H1 (cell line): Measurements from ENCODE around the gene SGCD. TPM values are rescaled to one million over a fixed set of nuclear protein-coding genes. Genes with fewer than 3 reads are reported as not detected.

Experiments
- CREB1 ChIP-seq: IDR thresholded peaks from 2 replicates; pipeline ENCODE4 v1.6.1; 2012; ENCODE audit warnings: inconsistent platforms
- GTF2F1 ChIP-seq: IDR thresholded peaks from 2 replicates; pipeline ENCODE4 v1.6.1; 2012; ENCODE audit warnings: low read depth, low read length, improper control_type of control experiment, borderline replicate concordance
- KDM1A ChIP-seq: fragments of 200-600, 300-600 bp; sonication (generic); IDR thresholded peaks from 2 replicates; pipeline ENCODE4 v1.7.1; 2016; ENCODE audit warnings: mild to moderate bottlenecking, low read length, borderline replicate concordance
- NANOG ChIP-seq: IDR thresholded peaks from 2 replicates; pipeline ENCODE4 v1.6.1; 2011; ENCODE audit warnings: low read length, low read depth, mild to moderate bottlenecking, inconsistent platforms; ENCODE audit not compliant: insufficient read depth, poor library complexity, severe bottlenecking
- RNF2 ChIP-seq: fragments of 200-900, 300-1000 bp; sonication (generic); IDR thresholded peaks from 2 replicates; pipeline ENCODE4 v1.7.1; 2016; ENCODE audit warnings: borderline replicate concordance, low read depth, mild to moderate bottlenecking, antibody characterized with exemption, low read length; ENCODE audit not compliant: poor library complexity, severe bottlenecking; ENCODE audit errors: missing control alignments
- SUZ12 ChIP-seq: fragments of 200-600 bp; sonication (generic); IDR thresholded peaks from 2 replicates; pipeline ENCODE4 v1.6.1; 2012; ENCODE audit warnings: mild to moderate bottlenecking, inconsistent platforms, low read length, moderate library complexity, mixed read lengths
- TAF1 ChIP-seq: IDR thresholded peaks from 2 replicates; pipeline ENCODE4 v1.6.1; 2011; ENCODE audit warnings: mild to moderate bottlenecking, low read depth, low read length
- polyA plus RNA-seq, 7 experiments: library from polyadenylated mRNA; depleted of rRNA in 3 of 7; stranded (reverse) in 5 of 7; unstranded in 2 of 7; fragments of >200 nt in 5 of 7; fragments of 200-250 nt in 2 of 7; gene quantifications; 1 replicate in 5 of 7; 2 replicates in 1 of 7; 4 replicates in 1 of 7; pipeline versions ENCODE4 v1.2.1 to v1.2.3, GENCODE V29; 2011 to 2013; ENCODE audit warnings: missing spikeins in 2 of 7, mixed read lengths in 2 of 7
- total RNA-seq: library from RNA; stranded (reverse); fragmentation: NEBNext Ultra II Directional; extraction: Animal tissue kit (Norgen Biotek cat#: 25700); gene quantifications from 2 replicates; pipeline ENCODE4 v1.2.1, GENCODE V29; 2021
- TF ChIP-seq, protein P1 (sequence below): fragments of 300-600 bp; sonication (generic); IDR thresholded peaks from 2 replicates; pipeline ENCODE4 v1.7.1; 2012; ENCODE audit warnings: low read length, moderate library complexity, mild to moderate bottlenecking, inconsistent platforms; ENCODE audit not compliant: insufficient replicate concordance

Gene SGCD
- total and polyA plus RNA-seq, 2 of the 8 experiments (the other 6 are each of a cell fraction or from before 2014, with no cell fraction given): 0.04 to 0.08 TPM

DNA sequence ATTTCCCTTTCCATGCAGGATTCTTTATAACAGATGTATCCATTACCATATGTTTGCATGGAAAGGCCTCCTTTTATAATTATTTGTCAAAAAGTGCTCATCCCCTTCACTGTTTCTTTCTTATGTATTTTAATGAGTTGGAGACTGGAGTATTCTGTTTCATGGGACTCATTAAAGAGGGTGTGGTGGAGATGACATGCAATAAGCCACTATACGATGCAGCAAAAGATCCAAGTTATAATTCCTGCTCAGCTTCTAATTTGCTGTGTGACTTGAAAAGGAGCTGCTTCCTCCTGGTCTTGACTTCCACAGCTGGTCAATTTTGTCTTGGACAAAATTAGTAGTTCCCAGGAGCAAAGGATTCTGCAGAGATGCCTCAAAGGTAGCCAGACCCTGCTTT, 13.9 kb downstream of the SGCD start (continued):
- TF ChIP-seq, protein P1, sequence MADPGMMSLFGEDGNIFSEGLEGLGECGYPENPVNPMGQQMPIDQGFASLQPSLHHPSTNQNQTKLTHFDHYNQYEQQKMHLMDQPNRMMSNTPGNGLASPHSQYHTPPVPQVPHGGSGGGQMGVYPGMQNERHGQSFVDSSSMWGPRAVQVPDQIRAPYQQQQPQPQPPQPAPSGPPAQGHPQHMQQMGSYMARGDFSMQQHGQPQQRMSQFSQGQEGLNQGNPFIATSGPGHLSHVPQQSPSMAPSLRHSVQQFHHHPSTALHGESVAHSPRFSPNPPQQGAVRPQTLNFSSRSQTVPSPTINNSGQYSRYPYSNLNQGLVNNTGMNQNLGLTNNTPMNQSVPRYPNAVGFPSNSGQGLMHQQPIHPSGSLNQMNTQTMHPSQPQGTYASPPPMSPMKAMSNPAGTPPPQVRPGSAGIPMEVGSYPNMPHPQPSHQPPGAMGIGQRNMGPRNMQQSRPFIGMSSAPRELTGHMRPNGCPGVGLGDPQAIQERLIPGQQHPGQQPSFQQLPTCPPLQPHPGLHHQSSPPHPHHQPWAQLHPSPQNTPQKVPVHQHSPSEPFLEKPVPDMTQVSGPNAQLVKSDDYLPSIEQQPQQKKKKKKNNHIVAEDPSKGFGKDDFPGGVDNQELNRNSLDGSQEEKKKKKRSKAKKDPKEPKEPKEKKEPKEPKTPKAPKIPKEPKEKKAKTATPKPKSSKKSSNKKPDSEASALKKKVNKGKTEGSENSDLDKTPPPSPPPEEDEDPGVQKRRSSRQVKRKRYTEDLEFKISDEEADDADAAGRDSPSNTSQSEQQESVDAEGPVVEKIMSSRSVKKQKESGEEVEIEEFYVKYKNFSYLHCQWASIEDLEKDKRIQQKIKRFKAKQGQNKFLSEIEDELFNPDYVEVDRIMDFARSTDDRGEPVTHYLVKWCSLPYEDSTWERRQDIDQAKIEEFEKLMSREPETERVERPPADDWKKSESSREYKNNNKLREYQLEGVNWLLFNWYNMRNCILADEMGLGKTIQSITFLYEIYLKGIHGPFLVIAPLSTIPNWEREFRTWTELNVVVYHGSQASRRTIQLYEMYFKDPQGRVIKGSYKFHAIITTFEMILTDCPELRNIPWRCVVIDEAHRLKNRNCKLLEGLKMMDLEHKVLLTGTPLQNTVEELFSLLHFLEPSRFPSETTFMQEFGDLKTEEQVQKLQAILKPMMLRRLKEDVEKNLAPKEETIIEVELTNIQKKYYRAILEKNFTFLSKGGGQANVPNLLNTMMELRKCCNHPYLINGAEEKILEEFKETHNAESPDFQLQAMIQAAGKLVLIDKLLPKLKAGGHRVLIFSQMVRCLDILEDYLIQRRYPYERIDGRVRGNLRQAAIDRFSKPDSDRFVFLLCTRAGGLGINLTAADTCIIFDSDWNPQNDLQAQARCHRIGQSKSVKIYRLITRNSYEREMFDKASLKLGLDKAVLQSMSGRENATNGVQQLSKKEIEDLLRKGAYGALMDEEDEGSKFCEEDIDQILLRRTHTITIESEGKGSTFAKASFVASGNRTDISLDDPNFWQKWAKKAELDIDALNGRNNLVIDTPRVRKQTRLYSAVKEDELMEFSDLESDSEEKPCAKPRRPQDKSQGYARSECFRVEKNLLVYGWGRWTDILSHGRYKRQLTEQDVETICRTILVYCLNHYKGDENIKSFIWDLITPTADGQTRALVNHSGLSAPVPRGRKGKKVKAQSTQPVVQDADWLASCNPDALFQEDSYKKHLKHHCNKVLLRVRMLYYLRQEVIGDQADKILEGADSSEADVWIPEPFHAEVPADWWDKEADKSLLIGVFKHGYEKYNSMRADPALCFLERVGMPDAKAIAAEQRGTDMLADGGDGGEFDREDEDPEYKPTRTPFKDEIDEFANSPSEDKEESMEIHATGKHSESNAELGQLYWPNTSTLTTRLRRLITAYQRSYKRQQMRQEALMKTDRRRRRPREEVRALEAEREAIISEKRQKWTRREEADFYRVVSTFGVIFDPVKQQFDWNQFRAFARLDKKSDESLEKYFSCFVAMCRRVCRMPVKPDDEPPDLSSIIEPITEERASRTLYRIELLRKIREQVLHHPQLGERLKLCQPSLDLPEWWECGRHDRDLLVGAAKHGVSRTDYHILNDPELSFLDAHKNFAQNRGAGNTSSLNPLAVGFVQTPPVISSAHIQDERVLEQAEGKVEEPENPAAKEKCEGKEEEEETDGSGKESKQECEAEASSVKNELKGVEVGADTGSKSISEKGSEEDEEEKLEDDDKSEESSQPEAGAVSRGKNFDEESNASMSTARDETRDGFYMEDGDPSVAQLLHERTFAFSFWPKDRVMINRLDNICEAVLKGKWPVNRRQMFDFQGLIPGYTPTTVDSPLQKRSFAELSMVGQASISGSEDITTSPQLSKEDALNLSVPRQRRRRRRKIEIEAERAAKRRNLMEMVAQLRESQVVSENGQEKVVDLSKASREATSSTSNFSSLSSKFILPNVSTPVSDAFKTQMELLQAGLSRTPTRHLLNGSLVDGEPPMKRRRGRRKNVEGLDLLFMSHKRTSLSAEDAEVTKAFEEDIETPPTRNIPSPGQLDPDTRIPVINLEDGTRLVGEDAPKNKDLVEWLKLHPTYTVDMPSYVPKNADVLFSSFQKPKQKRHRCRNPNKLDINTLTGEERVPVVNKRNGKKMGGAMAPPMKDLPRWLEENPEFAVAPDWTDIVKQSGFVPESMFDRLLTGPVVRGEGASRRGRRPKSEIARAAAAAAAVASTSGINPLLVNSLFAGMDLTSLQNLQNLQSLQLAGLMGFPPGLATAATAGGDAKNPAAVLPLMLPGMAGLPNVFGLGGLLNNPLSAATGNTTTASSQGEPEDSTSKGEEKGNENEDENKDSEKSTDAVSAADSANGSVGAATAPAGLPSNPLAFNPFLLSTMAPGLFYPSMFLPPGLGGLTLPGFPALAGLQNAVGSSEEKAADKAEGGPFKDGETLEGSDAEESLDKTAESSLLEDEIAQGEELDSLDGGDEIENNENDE: no peak
- TF ChIP-seq TAF1 (no peak), SUZ12 (no peak), CREB1 (no peak), GTF2F1 (no peak), NANOG (no peak), RNF2 (no peak), KDM1A (no peak)
